ENCODE measurements around the gene CPM.

GRCh38 chr12:68913682-68914081 lies 19.3 kb downstream of the CPM start:
- no peak for TF ChIP-seq ETV6 (conservative IDR thresholded peaks at IDR 0.05 in 1 of 2, IDR thresholded peaks at IDR 0.05 in 1 of 2; ENCODE audit: borderline replicate concordance in 1 of 2, low read depth in 1 of 2)
- no peak for TF ChIP-seq CEBPB (IDR thresholded peaks at IDR 0.05; ENCODE audit: borderline replicate concordance in 1 of 2, low read depth in 2 of 2, low read length in 2 of 2)
- TF ChIP-seq CTCF (IDR thresholded peaks at IDR 0.05 in 2 of 3, conservative IDR thresholded peaks at IDR 0.05 in 1 of 3; ENCODE audit: control insufficient read depth in 2 of 3, extremely low read depth in 1 of 3, insufficient read depth in 1 of 3, low read depth in 3 of 3, low read length in 3 of 3) = no peak
- TF ChIP-seq ZBTB40 (IDR thresholded peaks at IDR 0.05; ENCODE audit: borderline replicate concordance) = no peak
- TF ChIP-seq EZH2 (IDR thresholded peaks at IDR 0.05; ENCODE audit: borderline replicate concordance, control insufficient read depth, low read depth, low read length) = no peak
- no peak for TF ChIP-seq IKZF2 (IDR thresholded peaks at IDR 0.05)
- no peak for TF ChIP-seq POLR2AphosphoS2 (IDR thresholded peaks at IDR 0.05; ENCODE audit: low read depth, low read length)
- no peak for TF ChIP-seq POLR2A (IDR thresholded peaks at IDR 0.05; ENCODE audit: low read depth, low read length)
- TF ChIP-seq ZNF24 (IDR thresholded peaks at IDR 0.05) = no peak
- TF ChIP-seq, protein P1, sequence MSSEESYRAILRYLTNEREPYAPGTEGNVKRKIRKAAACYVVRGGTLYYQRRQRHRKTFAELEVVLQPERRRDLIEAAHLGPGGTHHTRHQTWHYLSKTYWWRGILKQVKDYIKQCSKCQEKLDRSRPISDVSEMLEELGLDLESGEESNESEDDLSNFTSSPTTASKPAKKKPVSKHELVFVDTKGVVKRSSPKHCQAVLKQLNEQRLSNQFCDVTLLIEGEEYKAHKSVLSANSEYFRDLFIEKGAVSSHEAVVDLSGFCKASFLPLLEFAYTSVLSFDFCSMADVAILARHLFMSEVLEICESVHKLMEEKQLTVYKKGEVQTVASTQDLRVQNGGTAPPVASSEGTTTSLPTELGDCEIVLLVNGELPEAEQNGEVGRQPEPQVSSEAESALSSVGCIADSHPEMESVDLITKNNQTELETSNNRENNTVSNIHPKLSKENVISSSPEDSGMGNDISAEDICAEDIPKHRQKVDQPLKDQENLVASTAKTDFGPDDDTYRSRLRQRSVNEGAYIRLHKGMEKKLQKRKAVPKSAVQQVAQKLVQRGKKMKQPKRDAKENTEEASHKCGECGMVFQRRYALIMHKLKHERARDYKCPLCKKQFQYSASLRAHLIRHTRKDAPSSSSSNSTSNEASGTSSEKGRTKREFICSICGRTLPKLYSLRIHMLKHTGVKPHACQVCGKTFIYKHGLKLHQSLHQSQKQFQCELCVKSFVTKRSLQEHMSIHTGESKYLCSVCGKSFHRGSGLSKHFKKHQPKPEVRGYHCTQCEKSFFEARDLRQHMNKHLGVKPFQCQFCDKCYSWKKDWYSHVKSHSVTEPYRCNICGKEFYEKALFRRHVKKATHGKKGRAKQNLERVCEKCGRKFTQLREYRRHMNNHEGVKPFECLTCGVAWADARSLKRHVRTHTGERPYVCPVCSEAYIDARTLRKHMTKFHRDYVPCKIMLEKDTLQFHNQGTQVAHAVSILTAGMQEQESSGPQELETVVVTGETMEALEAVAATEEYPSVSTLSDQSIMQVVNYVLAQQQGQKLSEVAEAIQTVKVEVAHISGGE (CRISPR knock-in tag; IDR thresholded peaks at IDR 0.05) = no peak
- TF ChIP-seq E2F4 (IDR thresholded peaks at IDR 0.05; ENCODE audit: low read depth, low read length) = no peak
- TF ChIP-seq FOXM1 (IDR thresholded peaks at IDR 0.05; ENCODE audit: low read depth, low read length) = no peak
- no peak for TF ChIP-seq NFYB (IDR thresholded peaks at IDR 0.05; ENCODE audit: insufficient read depth, low read depth, low read length)
- TF ChIP-seq, protein P2, sequence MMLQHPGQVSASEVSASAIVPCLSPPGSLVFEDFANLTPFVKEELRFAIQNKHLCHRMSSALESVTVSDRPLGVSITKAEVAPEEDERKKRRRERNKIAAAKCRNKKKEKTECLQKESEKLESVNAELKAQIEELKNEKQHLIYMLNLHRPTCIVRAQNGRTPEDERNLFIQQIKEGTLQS (IDR thresholded peaks at IDR 0.05; ENCODE audit: borderline replicate concordance, extremely low read depth, low read depth, low read length) = no peak

Measured in GM12878 (cell line).